WTC11 (cell line): ENCODE data around the gene EIF4G3. TPM values are rescaled to one million over a fixed set of nuclear protein-coding genes. Genes with fewer than 3 reads are reported as not detected.

Experiments
- ATAC-seq: fragments of 200-7000 bp; cut with Tn5 transposase; 2 replicates; pipeline ENCODE4 v1.10.0; 2021; ENCODE audit warnings: mild to moderate bottlenecking, moderate library complexity
- CTCF ChIA-PET: fragments of 300-600 bp; sonication (Branson Sonifier 250); formaldehyde crosslinking; loops from one replicate; lab custom pipeline; 2021; ENCODE audit warnings: antibody characterized with exemption; lab: Charles Lee
- POLR2A ChIA-PET: fragments of 350-600 bp; sonication (Branson Sonifier 250); formaldehyde crosslinking; loops from one replicate; lab custom pipeline; 2021; ENCODE audit warnings: antibody characterized with exemption; lab: Charles Lee
- DNase-seq: peaks from one replicate; pipeline ENCODE4 v3.0.0; 2021; ENCODE audit warnings: low spot score
- H3K27ac Mint-ChIP-seq: 2 replicates; pipeline ENCODE4 v1.8.0; 2021; ENCODE audit warnings: mixed read lengths
- H3K27me3 Mint-ChIP-seq: 2 replicates; pipeline ENCODE4 v1.8.0; 2021; ENCODE audit warnings: low read depth, mild to moderate bottlenecking, moderate library complexity, mixed read lengths
- H3K36me3 Mint-ChIP-seq: 2 replicates; pipeline ENCODE4 v1.8.0; 2021; ENCODE audit warnings: mixed read lengths
- H3K4me1 Mint-ChIP-seq: 2 replicates; pipeline ENCODE4 v1.8.0; 2022; ENCODE audit warnings: mixed read lengths
- H3K4me3 Mint-ChIP-seq: 2 replicates; pipeline ENCODE4 v1.8.0; 2021; ENCODE audit warnings: mild to moderate bottlenecking, moderate library complexity, mixed read lengths
- H3K9me3 Mint-ChIP-seq: 2 replicates; pipeline ENCODE4 v1.8.0; 2021; ENCODE audit warnings: mixed read lengths
- CBFB ChIP-seq: sonication (generic); formaldehyde crosslinking; IDR thresholded peaks from 2 replicates; pipeline ENCODE4 v1.8.1; 2022; ENCODE audit warnings: mild to moderate bottlenecking, low read depth, missing genetic modification reagents
- ELF4 ChIP-seq: sonication (generic); formaldehyde crosslinking; IDR thresholded peaks from 2 replicates; pipeline ENCODE4 v1.8.1; 2022; ENCODE audit warnings: low read depth, mild to moderate bottlenecking, moderate library complexity, missing genetic modification reagents
- ESRRA ChIP-seq: sonication (generic); formaldehyde crosslinking; IDR thresholded peaks from 2 replicates; pipeline ENCODE4 v1.8.1; 2022; ENCODE audit warnings: mild to moderate bottlenecking, missing genetic modification reagents, borderline replicate concordance
- FOXJ3 ChIP-seq: sonication (generic); formaldehyde crosslinking; IDR thresholded peaks from 2 replicates; pipeline ENCODE4 v1.9.0; 2021; ENCODE audit warnings: missing genetic modification reagents, mild to moderate bottlenecking, borderline replicate concordance
- JUN ChIP-seq: sonication (generic); formaldehyde crosslinking; IDR thresholded peaks from 2 replicates; pipeline ENCODE4 v1.8.0; 2023; ENCODE audit warnings: mild to moderate bottlenecking, missing genetic modification reagents
- NFATC4 ChIP-seq: fragments of 250-450 bp; sonication (Bioruptor Pico); IDR thresholded peaks from 2 replicates; pipeline ENCODE4 v1.9.0; 2021; ENCODE audit warnings: mild to moderate bottlenecking
- OVOL2 ChIP-seq: fragments of 250-450 bp; sonication (Bioruptor Pico); IDR thresholded peaks from 2 replicates; pipeline ENCODE4 v1.9.0; 2021; ENCODE audit warnings: mild to moderate bottlenecking, borderline replicate concordance
- RORB ChIP-seq: fragments of 250-450 bp; sonication (Bioruptor Pico); IDR thresholded peaks from 2 replicates; pipeline ENCODE4 v1.9.0; 2021; ENCODE audit warnings: mild to moderate bottlenecking
- SMAD4 ChIP-seq: sonication (generic); formaldehyde crosslinking; IDR thresholded peaks from 2 replicates; pipeline ENCODE4 v1.8.0; 2022; ENCODE audit warnings: mild to moderate bottlenecking, missing genetic modification reagents
- ZNF416 ChIP-seq: fragments of 250-450 bp; sonication (Bioruptor Pico); IDR thresholded peaks from 2 replicates; pipeline ENCODE4 v1.9.0; 2021; ENCODE audit warnings: mild to moderate bottlenecking, inconsistent platforms
- ZNF671 ChIP-seq: fragments of 250-450 bp; sonication (Bioruptor Pico); IDR thresholded peaks from 2 replicates; pipeline ENCODE4 v1.8.0; 2021; ENCODE audit warnings: mild to moderate bottlenecking
- total RNA-seq: library from RNA; stranded (reverse); gene quantifications from 3 replicates; pipeline ENCODE4 v1.2.3, GENCODE V29; 2021
- TF ChIP-seq, protein P1 (sequence below): sonication (generic); formaldehyde crosslinking; IDR thresholded peaks from 2 replicates; pipeline ENCODE4 v1.8.1; 2023; ENCODE audit warnings: mild to moderate bottlenecking, missing genetic modification reagents
- TF ChIP-seq, protein P2 (sequence below): sonication (generic); formaldehyde crosslinking; IDR thresholded peaks from 2 replicates; pipeline ENCODE4 v1.8.1; 2023; ENCODE audit warnings: mild to moderate bottlenecking, missing genetic modification reagents
- TF ChIP-seq, protein P3 (sequence below): sonication (generic); formaldehyde crosslinking; IDR thresholded peaks from 2 replicates; pipeline ENCODE4 v1.8.1; 2023; ENCODE audit warnings: mild to moderate bottlenecking, missing genetic modification reagents, moderate library complexity
- TF ChIP-seq, protein P4 (sequence below): fragments of 250-450 bp; sonication (Bioruptor Pico); IDR thresholded peaks from 2 replicates; pipeline ENCODE4 v1.9.0; 2021; ENCODE audit warnings: moderate library complexity, mild to moderate bottlenecking, inconsistent platforms, borderline replicate concordance
- TF ChIP-seq, protein P5 (sequence below): sonication (generic); formaldehyde crosslinking; IDR thresholded peaks from 2 replicates; pipeline ENCODE4 v1.8.1; 2022; ENCODE audit warnings: mild to moderate bottlenecking, moderate library complexity, missing genetic modification reagents
- TF ChIP-seq, protein P6 (sequence below): sonication (generic); formaldehyde crosslinking; IDR thresholded peaks from 2 replicates; pipeline ENCODE4 v1.8.1; 2022; ENCODE audit warnings: low read depth, mild to moderate bottlenecking, moderate library complexity, missing genetic modification reagents, borderline replicate concordance

The EIF4G3 gene
- total RNA-seq, 1 experiment from 2014 or later = 77.7 TPM

DNA sequence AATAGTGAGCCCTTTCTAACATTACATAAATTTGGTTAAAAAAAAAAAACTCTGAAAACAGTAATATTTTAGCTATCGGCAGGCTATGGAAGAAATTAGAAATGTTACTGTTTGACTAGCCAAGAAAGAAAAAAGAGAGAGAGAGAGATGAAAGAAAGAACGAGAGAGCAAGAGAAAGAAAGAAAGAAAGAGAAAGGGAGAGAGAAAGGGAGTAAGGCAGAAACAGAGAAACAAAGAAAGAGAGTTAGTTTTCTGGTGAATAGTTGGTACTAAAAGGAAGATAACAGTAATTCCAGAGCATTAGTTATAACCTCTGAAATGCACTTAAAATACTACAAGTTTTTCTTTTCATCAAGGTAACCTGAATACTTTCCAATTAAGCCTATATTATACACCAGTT lies 229.3 kb downstream of the EIF4G3 start:
- TF ChIP-seq OVOL2 (CRISPR knock-in tag) = no peak
- TF ChIP-seq ZNF671 (CRISPR knock-in tag) = no peak
- TF ChIP-seq NFATC4 = no peak
- H3K4me1 Mint-ChIP-seq = peaks cover 27% of the 10 kb centered on the region
- no peaks in the 10 kb centered on the region; the same call in none of the 2 replicates for H3K36me3 Mint-ChIP-seq
- ChIA-PET POLR2A (no interaction called here), CTCF (no interaction called here)
- H3K27ac Mint-ChIP-seq = peak overlapping the region; percentile 20
- DNase-seq = no peak
- H3K27me3 Mint-ChIP-seq = no peaks in the 10 kb centered on the region; the same call in 1 of the 2 replicates
- H3K4me3 Mint-ChIP-seq = no peak overlapping the region
- no peak for ATAC-seq
- H3K9me3 Mint-ChIP-seq = no peaks in the 10 kb centered on the region

DNA sequence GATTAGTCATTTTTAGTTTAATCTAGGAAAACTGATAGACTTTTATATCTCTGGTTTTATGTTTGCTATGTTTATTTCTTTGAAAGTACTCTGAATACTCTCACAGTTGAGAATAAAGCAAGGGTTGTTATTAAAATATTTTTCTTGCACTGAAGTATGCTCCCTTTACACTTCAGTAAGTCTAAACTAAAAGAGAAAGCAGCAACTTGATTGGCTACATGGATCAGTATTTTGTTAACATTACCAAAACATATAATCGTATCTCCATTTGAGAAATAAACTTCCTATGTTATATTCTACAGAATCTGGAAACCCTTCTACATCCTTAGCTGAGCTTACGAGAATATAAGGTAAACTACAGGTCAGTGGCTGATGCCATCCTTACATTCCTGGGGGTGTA lies 240.1 kb downstream of the EIF4G3 start:
- Mint-ChIP-seq H3K4me1 (peaks cover 8% of the 10 kb centered on the region), H3K27ac (no peak overlapping the region), H3K36me3 (peaks cover 10% of the 10 kb centered on the region), H3K4me3 (no peak overlapping the region), H3K9me3 (no peaks in the 10 kb centered on the region), H3K27me3 (no peaks in the 10 kb centered on the region)
- TF ChIP-seq ELF4 (CRISPR knock-in tag) = no peak
- TF ChIP-seq, protein P1, sequence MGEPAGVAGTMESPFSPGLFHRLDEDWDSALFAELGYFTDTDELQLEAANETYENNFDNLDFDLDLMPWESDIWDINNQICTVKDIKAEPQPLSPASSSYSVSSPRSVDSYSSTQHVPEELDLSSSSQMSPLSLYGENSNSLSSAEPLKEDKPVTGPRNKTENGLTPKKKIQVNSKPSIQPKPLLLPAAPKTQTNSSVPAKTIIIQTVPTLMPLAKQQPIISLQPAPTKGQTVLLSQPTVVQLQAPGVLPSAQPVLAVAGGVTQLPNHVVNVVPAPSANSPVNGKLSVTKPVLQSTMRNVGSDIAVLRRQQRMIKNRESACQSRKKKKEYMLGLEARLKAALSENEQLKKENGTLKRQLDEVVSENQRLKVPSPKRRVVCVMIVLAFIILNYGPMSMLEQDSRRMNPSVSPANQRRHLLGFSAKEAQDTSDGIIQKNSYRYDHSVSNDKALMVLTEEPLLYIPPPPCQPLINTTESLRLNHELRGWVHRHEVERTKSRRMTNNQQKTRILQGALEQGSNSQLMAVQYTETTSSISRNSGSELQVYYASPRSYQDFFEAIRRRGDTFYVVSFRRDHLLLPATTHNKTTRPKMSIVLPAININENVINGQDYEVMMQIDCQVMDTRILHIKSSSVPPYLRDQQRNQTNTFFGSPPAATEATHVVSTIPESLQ (CRISPR knock-in tag) = no peak
- TF ChIP-seq, protein P2, sequence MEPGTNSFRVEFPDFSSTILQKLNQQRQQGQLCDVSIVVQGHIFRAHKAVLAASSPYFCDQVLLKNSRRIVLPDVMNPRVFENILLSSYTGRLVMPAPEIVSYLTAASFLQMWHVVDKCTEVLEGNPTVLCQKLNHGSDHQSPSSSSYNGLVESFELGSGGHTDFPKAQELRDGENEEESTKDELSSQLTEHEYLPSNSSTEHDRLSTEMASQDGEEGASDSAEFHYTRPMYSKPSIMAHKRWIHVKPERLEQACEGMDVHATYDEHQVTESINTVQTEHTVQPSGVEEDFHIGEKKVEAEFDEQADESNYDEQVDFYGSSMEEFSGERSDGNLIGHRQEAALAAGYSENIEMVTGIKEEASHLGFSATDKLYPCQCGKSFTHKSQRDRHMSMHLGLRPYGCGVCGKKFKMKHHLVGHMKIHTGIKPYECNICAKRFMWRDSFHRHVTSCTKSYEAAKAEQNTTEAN (CRISPR knock-in tag) = no peak
- TF ChIP-seq RORB = no peak
- TF ChIP-seq SMAD4 = no peak
- TF ChIP-seq JUN = no peak
- TF ChIP-seq FOXJ3 (CRISPR knock-in tag) = no peak
- no peak for TF ChIP-seq ZNF416 (CRISPR knock-in tag)
- TF ChIP-seq CBFB (CRISPR knock-in tag) = no peak
- TF ChIP-seq ESRRA (CRISPR knock-in tag) = no peak
- TF ChIP-seq, protein P3, sequence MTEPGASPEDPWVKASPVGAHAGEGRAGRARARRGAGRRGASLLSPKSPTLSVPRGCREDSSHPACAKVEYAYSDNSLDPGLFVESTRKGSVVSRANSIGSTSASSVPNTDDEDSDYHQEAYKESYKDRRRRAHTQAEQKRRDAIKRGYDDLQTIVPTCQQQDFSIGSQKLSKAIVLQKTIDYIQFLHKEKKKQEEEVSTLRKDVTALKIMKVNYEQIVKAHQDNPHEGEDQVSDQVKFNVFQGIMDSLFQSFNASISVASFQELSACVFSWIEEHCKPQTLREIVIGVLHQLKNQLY (CRISPR knock-in tag) = no peak
- TF ChIP-seq, protein P4, sequence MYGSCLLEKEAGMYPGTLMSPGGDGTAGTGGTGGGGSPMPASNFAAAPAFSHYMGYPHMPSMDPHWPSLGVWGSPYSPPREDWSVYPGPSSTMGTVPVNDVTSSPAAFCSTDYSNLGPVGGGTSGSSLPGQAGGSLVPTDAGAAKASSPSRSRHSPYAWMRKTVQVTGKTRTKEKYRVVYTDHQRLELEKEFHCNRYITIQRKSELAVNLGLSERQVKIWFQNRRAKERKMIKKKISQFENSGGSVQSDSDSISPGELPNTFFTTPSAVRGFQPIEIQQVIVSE (CRISPR knock-in tag) = no peak
- TF ChIP-seq, protein P5, sequence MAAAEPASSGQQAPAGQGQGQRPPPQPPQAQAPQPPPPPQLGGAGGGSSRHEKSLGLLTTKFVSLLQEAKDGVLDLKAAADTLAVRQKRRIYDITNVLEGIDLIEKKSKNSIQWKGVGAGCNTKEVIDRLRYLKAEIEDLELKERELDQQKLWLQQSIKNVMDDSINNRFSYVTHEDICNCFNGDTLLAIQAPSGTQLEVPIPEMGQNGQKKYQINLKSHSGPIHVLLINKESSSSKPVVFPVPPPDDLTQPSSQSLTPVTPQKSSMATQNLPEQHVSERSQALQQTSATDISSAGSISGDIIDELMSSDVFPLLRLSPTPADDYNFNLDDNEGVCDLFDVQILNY = no peak
- TF ChIP-seq, protein P6, sequence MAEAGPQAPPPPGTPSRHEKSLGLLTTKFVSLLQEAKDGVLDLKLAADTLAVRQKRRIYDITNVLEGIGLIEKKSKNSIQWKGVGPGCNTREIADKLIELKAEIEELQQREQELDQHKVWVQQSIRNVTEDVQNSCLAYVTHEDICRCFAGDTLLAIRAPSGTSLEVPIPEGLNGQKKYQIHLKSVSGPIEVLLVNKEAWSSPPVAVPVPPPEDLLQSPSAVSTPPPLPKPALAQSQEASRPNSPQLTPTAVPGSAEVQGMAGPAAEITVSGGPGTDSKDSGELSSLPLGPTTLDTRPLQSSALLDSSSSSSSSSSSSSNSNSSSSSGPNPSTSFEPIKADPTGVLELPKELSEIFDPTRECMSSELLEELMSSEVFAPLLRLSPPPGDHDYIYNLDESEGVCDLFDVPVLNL (CRISPR knock-in tag) = no peak
- DNase-seq = no peak
- ATAC-seq = no peak
- ChIA-PET POLR2A (no interaction called here), CTCF (interaction anchor here (1.8 kb wide), 1 partner anchor 259 kb away, joined by 7 read pairs; no protein-coding TSS in a partner anchor)
